NCI-H1436 (cell line): ENCODE data around the gene RNF157.

ENCODE experiments used
- DNase-seq: peaks from one replicate; lab custom pipeline; 2025; lab: John Stamatoyannopoulos, UW

The RNF157 gene

DNA sequence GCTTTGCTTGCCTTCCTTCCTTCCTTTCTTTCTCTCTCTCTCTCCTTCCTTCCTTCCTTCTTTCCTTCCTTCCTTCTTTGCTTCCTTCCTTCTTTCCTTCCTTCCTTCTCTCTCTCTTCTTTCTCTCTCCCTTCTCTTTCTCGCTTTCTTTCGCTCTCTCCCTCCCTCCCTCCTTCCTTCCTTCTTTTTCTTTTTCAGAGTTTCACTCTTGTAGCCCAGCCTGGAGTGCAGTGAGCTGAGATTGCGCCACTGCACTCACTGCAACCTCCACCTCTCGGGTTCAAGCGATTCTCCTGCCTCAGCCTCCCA lies 117.1 kb downstream of the RNF157 start:
- DNase-seq = no peak

DNA sequence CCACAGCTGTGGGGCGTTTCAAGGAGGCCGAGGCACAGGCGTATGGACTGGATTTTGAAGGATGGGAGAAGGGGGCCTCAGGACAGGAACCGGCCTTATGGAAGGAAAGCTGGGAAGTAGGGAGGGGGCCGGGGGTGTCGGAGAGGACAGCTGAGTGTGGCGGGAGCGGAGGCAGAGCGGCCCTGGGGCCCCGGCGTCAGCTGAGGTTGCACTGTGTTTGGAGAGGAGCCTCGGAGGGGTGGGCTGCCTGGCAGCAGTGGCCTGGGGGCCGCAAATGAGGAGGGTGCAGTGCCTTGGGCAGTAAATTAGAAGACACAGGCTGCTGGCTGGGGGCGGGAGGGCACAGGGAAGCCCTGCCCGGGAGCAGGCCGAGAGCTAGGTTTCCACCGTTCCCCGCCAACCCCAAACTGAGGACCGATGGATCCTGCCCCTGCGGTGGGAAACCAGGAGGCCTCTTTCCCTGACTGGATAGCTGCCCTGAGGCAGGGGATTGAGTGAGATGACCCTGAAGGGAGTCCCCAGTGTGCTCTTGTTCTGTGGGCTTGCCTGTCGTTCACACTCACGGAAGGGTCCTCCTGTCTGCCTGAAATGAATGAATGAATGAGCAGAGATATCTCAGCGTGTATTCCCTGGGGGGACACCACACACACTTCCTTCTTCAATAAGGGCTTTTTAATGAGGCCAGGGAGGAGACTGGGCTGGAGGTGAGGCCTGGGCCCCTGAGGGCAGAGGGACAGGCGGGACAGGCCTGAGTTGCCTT lies 117.7 kb downstream of the RNF157 start:
- DNase-seq = no peak

DNA sequence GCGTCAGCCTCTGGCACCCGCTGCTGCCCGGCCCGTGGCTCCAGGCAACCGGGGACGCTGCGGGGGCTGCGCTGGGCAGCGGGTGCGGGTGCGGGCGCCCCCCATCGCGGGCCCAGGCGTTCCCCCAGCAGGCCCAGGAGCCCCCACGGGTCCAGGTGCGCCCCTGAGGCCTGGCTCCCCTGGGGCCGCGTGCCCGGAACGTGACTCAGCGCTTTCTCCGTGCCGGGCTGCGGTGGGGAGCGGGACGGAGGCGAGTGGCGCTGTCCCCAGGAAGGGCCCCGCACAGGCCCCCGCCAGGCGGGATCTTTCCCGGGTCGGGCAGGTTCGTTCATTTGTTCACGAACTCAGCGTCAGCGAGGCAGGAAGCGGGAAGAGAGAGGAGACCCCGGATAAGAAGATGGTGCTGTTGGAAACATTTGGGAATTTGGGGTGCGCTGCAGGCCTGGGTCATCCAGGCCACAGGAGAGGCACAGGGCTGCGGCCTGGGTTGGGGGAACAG lies 118.3 kb downstream of the RNF157 start:
- no peak for DNase-seq

DNA sequence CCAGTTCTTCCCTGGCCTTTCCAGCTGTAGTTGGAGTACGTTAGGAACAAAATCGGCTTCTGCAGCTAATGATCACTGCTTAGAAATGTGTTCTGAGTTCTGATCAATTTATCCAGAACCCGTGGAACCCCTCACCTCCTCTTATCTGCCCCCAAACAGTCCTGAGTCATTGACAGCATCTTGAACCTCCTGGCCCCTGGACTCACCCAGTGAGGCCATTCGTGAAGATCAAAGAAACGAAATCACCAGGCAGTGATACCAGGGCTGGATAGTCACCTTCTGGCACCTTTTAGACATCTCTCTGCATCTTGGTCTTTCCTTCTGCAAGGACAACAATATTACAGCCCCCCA lies 119.7 kb downstream of the RNF157 start:
- no peak for DNase-seq

DNA sequence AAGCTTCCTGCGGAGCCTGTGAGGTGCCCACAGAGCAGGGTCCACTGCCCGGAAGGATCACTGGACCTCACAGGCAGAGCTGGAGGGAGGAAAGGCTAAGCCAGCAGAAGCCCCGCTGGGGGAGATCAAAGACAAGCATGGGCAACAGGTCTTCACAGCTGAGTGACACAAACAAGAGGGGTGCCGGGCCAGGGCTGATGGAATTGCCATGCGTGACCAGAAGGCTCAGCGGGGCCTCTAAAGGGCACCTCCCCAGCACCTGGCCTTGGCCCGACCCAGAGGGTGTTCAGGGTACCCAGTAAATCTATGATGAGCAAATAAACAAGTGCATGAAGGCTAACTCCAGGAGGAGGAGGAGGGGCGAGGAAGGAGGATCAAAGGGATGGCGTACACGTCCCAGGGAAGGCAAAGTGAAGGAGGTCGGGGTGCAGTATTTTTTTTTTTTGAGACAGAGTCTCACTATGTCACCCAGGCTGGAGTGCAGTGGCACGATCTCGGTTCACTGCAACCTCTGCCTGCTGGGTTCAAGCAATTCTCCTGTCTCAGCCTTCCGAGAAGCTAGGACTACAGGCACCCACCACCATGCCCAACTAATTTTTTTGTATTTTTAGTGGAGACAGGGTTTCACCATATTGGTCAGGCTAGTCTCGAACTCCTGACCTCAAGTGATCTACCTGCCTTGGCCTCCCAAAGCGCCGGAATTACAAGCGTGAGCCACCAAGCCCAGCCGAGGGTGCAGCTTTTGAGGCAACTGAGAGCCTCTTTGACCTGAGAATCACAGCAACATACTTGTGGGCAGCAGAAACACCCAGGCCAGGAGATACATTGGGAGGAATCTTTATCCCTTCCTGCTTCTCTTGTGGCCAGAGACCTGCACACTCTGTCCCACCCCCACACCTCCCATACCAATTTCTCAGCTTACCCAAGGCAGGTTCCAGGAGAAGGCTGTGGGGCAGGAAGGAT lies 120.6 kb downstream of the RNF157 start:
- no peak for DNase-seq

DNA sequence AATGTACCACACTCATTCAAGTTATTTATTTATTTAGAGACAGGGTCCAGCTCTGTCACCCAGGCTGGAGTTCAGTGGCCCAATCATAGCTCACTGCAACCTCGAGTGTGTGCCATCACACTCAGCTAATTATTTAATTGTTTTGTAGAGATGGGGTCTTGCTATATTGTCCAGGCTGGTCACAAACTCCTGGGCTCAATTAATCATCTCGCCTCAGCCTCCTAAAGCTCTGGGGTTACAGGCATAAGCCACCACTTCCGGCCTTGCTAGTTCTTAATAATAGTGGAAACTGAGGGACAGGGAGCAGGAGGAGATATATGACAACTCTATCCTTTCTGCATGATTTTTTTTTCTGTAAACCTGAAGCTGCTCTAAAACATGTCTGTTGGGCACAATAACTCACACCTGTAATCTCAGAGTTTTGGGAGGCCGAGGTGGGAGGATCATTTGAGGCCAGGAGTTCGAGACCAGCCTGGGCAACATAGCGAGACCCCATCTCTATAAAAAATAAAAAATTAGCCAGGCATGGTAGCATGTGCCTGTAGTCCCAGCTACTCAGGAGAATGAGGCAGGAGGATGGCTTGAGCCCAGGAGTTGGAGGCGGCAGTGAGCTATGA lies 125.0 kb downstream of the RNF157 start:
- DNase-seq = no peak

DNA sequence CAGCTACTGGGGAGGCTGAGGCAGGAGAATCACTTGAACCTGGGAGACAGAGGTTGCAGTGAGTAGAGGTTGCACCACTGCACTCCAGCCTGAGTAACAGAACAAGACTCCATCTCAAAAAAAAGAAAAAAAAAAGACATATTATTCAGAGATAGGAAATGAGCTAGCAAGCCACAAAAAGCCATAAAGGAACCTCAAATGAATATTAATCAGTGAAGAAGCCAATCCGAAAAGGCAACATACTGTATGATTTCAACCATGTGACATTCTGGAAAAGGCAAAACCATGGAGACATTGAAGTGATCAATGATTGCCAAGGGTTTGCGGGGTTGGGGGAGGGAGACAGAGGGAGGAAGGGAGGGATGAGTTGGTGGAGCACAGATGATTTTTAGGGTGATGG lies 128.3 kb downstream of the RNF157 start:
- DNase-seq = no peak

DNA sequence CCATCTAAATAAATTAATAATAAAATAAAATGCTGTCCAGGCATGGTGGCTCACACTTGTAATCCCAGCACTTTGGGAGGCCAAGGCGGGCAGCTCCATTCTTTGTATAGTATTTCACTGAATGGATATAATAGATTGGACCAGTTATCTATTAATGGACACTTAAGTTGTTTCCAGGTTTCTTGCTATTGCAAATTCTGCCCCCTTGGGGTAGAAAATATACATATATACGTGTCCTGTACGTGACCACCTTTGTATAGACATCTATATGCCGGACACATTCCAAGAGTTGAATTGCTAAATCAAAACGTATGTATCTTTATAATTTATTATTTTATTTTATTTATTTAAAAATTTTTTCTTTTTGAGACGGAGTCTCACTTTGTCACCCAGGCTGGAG lies 132.8 kb downstream of the RNF157 start:
- DNase-seq = no peak

DNA sequence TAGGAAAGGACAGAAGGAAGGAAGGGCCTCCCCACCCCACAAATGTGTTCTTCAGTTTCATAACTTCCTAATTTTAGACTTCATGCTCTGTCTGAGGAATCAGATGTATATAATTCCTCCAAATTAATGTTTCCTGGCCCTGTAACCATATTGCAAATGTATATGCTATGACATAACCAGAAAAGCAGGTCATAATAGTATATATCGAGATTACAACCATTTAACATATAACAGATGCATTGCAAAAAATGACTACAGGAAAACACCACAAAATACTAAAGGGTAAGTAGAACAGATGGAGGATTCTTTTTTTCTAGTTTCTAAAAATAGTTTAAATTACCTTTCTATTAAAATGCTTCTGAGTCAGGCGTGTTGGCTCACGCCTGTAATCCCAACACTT lies 133.6 kb downstream of the RNF157 start:
- DNase-seq = no peak

DNA sequence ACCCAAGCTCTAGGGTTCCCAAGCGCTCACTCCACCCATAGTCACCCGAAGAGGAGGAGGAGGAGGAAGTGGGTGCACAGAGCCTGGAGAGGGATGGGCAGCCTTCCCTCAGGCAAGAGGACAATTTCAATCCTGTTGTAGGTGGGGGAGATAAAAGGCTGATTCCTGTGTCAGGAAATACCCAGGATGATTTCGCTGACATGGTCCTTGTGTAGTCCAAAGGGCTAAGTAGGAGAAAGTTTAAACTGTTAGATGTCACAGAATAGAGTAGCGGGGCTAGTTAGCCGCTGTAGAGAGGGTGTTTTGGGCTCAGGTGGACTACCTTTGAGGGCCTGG lies 135.4 kb downstream of the RNF157 start:
- DNase-seq = no peak

DNA sequence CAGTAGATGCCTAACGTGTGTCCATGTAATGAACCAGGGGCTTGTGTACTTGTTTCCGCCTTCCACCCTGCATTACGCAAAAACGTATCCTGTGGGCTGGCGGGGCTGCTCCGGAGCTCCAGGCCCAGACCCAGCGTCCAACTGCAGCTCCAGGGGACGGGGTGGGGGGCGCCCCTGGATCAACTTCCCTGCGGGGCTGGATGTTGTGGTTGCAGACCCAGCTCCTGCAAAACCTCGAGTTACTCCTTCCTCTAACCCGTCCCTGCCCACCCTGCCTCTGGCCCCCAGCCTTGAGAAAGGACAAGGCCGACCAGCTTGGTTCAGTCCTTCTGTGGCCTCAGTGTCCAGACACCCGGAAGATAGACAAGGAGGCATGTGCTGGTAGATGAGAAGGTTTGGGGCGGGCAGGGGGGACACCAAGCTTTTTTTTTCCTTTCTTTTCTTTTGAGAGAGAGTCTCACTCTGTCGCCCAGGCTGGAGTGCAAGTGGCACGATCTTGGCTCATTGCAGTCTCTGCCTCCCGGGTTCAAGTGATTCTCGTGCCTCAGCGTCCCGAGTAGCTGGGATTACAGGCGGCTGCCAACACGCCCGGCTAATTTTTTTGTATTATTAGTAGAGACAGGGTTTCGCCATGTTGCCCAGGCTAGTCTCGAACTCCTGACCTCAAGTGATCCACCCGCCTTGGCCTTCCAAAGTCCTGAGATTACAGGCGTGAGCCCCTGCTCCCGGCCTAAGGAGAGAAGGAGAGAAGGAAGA lies 136.0 kb downstream of the RNF157 start:
- no peak for DNase-seq

DNA sequence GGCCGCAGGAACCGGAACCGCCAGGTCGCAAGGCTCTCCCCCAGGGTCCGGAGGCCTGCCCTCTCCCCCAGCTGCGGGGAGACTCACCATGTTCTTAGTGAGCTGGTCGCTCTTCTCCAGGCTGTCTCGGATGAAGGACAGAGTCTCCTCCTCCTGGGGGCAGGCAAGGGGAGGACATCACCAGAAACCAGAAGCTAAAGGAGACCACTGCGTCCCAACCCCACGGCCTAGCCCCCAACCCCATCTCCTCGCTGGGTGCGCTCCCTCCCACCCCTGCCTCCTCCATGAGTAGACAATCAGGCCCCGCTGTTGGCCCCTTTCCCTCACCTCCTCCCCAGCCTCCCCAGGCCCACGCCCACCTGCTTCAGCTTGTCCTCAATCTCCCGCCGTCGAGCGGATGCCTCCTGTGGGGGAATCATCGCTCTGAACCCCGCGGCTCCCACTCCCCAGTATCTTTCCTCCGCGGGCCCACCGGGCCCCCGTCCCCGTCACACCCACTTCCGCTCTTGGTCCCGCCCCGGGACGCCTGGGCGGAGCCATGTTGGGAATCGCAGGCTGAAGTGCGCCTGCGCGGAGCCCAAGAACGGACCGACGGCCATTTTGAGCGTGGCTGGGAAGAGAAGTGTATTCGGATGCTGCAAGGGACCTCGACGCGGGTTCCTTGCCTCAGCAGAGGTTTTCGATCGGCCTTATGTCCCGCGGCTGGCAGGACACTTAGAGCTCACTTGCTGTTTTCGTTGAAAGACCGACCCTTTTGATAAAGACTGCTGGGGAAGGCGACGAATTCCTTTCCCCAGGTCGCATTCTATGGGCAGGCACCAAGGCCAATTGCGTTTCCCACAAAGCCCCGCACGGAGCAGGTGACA lies 136.8 kb downstream of the RNF157 start, which contains the start of gene EXOC7:
Gene EXOC7 (minus strand): TSS at position 514 of the 866 bp plus-strand sequence. CDS start 95 bp downstream, at position 419.
- peak; percentile 96 for DNase-seq

DNA sequence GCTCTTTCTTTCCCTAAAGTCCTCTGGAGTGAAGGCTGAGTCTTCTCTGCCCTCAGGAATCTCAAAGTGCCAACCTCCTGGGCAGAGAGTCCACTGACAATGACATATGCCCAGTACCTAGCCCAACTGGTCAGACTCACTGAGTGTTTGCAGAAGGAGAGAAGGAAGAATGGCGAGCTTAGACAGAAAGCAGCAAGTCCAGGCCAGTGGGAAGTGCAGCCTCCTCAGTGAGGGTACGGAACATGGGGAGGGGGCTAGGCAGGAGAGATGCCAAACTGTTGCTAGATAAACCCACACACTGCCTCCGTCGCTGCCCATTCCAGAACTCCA lies 137.4 kb downstream of the RNF157 start:
- no peak for DNase-seq

DNA sequence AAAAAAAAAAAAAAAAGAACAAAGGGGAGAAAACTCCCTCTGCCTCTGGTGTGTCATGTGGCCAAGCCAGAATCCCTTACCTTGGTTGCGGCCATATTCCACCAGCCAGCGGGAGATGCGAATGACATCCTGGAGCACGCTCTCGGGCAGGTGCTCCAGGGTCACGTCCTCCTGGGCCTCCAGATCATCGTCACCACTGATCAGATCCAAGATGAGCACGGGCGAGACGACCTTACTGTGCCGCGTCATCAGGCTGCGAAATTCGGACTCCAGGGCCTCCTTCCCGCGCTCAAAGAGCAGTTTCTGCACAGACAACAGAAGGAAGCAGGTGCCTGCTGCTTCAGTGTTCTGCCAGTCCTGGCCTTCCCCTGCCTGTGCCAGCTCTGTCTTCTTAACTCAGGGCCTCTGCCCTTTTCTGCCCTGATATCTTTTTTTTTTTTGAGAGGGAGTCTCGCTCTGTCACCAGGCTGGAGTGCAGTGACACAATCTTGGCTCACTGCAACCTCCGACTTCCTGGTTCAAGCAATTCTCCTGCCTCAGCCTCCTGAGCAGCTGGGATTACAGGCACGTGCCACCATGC lies 142.5 kb downstream of the RNF157 start:
- no peak for DNase-seq

DNA sequence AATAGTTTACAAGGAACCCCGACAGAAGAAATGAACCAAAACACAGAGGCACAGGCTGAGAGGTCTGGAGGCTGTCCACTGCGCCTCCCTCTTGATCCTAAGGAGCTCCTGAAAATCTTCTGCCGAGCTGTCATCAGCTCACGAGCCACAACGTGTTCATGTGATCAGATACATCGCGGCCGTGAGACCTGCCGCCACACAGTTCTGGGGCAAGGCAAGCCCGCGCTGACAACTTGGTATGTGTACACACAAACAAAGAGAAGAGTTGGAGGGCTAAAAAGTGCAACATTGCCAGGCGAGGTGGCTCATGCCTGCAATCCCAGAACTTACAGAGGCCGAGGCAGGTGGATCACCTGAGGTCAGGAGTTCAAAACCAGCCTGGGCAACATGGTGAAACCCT lies 144.3 kb downstream of the RNF157 start:
- DNase-seq = no peak

DNA sequence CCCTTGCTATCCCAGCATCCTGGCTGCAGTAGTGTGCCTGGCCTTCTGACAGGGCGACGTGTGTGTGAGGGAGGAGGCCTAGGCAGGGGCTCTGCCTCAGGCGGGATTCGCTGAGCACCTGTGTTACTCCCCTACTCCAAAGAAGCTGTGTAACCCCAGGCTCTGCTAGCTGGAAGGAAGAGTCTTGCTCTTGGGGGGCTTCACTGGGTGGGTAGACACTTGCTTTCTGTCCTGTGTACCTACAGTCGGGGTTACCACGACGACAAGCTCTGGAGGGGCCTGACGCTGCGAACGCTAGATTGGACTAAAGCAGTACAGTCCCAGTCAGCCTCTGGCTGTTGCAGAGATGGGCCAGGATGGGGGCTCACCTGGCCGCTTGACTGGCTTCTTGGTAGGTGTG lies 146.2 kb downstream of the RNF157 start:
- no peak for DNase-seq

DNA sequence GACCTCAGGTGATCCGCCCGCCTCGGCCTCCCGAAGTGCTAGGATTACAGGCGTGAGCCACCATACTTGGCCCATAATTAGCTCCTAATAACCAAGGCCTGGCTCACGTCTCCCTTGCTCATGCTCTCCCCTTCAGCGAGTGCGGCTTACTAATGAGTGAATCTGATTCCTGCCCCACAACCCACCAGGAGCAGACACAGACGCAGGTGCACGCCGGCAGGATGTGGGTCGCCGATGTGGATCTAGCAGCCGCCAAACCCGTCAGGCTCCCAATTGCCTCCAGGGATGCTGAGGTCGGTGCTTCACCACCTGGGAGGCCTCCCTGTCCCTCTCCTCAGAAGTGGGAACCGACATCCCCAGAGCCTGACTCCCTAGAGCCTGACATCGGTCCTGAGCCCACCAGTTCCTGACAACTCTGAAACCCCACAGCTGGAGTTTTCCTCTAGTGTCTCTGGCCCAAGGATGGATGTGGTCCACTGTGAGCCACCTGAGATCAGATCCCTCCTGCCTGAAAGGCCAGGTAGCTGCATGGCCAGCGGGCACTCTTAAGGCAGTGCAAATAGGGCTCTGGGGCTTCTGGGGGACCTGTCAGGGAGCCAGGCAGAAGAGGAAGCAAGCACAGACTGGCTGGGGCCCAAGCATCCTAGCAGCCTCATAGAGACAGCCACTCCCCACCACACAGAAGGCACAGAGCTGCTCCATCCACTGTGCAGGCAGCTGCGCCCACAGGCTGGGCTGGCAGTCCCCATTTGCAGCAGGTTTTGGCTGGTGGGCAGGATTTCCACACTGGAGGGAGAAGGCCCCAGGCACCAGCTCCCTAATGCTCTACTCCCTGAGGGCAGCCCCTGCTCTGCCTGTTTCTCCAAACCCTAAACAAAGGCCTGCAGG lies 147.5 kb downstream of the RNF157 start:
- no peak for DNase-seq
